AG04450 (cell line): ENCODE measurements around the gene PIP5K1B. TPM values are rescaled to one million over a fixed set of nuclear protein-coding genes. Genes with fewer than 3 reads are reported as not detected.

Experiments used
- CTCF ChIA-PET: fragments of 300-600, 350-600 bp; formaldehyde crosslinking; extraction: SDS; loops from one replicate; lab custom pipeline; 2022; ENCODE audit warnings: antibody characterized with exemption, inconsistent platforms; lab: Charles Lee
- POLR2A ChIA-PET: fragments of 350-600 bp; formaldehyde crosslinking; extraction: SDS; loops from one replicate; lab custom pipeline; 2021; ENCODE audit warnings: antibody characterized with exemption, inconsistent platforms; lab: Yijun Ruan, JAX
- DNase-seq: peaks from one replicate; pipeline ENCODE4 v3.0.0-alpha.2; 2011; ENCODE audit warnings: low read depth, low spot score
- H3K27ac ChIP-seq: one replicate; pipeline ENCODE4 v1.5.1; 2012; ENCODE audit warnings: low read depth, low read length, control low read depth
- H3K27me3 ChIP-seq: one replicate; pipeline ENCODE4 v1.6.0; 2012; ENCODE audit warnings: low read length; ENCODE audit not compliant: control insufficient read depth, insufficient read depth
- H3K4me3 ChIP-seq: 2 replicates; pipeline ENCODE4 v1.5.1; 2011; ENCODE audit warnings: mild to moderate bottlenecking, low read depth, low read length, control low read depth
- H3K9me3 ChIP-seq: 2 replicates; pipeline ENCODE4 v1.5.1; 2012; ENCODE audit warnings: low read length; ENCODE audit not compliant: control insufficient read depth, insufficient read depth
- CTCF ChIP-seq: IDR thresholded peaks from 2 replicates; pipeline ENCODE4 v1.5.1; 2011; ENCODE audit warnings: low read depth, low read length, control low read depth, inconsistent platforms
- polyA plus RNA-seq: library from polyadenylated mRNA; depleted of rRNA; stranded (reverse); fragments of >200 nt; gene quantifications from 2 replicates; pipeline ENCODE4 v1.2.3, GENCODE V29; 2011

PIP5K1B gene
- polyA plus RNA-seq, 1 experiment = not detected

GRCh38 chr9:68731857-68732256, 26.8 kb downstream of the PIP5K1B start:
- ChIA-PET POLR2A (no interaction called here), CTCF (no interaction called here)
- no peak for DNase-seq
- no peak for TF ChIP-seq CTCF
- Histone ChIP-seq H3K27me3 (no peaks in the 10 kb centered on the region), H3K9me3 (no peaks in the 10 kb centered on the region), H3K4me3 (no peak overlapping the region), H3K27ac (no peak overlapping the region)

- ChIA-PET POLR2A (no interaction called here), CTCF (no interaction called here)
- Histone ChIP-seq H3K4me3 (no peak overlapping the region), H3K27me3 (no peaks in the 10 kb centered on the region), H3K9me3 (no peaks in the 10 kb centered on the region), H3K27ac (no peak overlapping the region)
- no peak for TF ChIP-seq CTCF
- no peak for DNase-seq
These were observed 27.5 kb downstream of the PIP5K1B start for GRCh38 chr9:68732405-68733020.

GRCh38 chr9:68733021-68733405, 28.0 kb downstream of the PIP5K1B start:
- H3K27me3 ChIP-seq = no peaks in the 10 kb centered on the region
- no peaks in the 10 kb centered on the region for H3K9me3 ChIP-seq
- POLR2A ChIA-PET = no interaction called here
- no peak overlapping the region for H3K27ac ChIP-seq
- no peak overlapping the region for H3K4me3 ChIP-seq
- no peak for DNase-seq
- no peak for TF ChIP-seq CTCF
- CTCF ChIA-PET = no interaction called here

- no peak for DNase-seq
- Histone ChIP-seq H3K9me3 (no peaks in the 10 kb centered on the region), H3K4me3 (no peak overlapping the region), H3K27ac (no peak overlapping the region), H3K27me3 (peaks cover 2% of the 10 kb centered on the region)
- ChIA-PET CTCF (no interaction called here), POLR2A (no interaction called here)
- no peak for TF ChIP-seq CTCF
These were observed 33.3 kb downstream of the PIP5K1B start for GRCh38 chr9:68738358-68738757.

- ChIA-PET CTCF (no interaction called here), POLR2A (interaction anchor here (0.5 kb wide), 1 partner anchor 13 kb away, joined by 3 read pairs; no protein-coding TSS in a partner anchor)
- Histone ChIP-seq H3K27ac (no peak overlapping the region), H3K4me3 (no peak overlapping the region), H3K9me3 (no peaks in the 10 kb centered on the region), H3K27me3 (peaks cover 2% of the 10 kb centered on the region)
- DNase-seq = no peak
- TF ChIP-seq CTCF = no peak
These were observed 34.7 kb downstream of the PIP5K1B start for GRCh38 chr9:68739621-68740174.
